KG1 (cell line): Measurements from ENCODE around the gene RBMY1E.
"Not testable (repeated sequence)": the region's sequence is repeated elsewhere in the genome, so short reads cannot be mapped to it uniquely, and the experiment has no call there.

Experiments used
- DNase-seq: peaks from one replicate; lab custom pipeline; 2025; lab: John Stamatoyannopoulos, UW

Gene RBMY1E

DNA sequence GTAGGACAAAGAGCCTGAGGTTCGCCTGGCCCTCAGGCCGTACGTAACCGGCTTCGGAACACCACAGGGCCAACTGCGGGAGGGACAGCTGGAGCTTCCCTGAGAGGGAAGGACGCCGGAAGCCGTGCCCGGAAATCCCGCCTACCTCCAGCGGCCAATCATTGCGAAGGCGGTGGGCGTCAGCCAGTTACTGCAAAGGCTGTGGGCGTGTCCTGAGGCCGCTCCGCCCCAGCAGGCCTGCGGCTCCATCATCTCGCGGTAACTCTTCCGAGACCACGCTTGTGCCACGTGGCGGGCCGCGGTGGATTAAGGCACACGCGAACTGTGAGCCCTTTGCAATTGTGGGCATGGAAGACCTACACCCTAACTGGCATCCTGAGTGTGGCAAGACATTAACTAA, at the start of gene RBMY1E:
Gene RBMY1E, minus strand, starts transcription at position 101 of the 400 bp plus-strand sequence. CDS start 1,978 bp downstream, outside the sequence.
- DNase-seq: not testable (repeated sequence)

DNA sequence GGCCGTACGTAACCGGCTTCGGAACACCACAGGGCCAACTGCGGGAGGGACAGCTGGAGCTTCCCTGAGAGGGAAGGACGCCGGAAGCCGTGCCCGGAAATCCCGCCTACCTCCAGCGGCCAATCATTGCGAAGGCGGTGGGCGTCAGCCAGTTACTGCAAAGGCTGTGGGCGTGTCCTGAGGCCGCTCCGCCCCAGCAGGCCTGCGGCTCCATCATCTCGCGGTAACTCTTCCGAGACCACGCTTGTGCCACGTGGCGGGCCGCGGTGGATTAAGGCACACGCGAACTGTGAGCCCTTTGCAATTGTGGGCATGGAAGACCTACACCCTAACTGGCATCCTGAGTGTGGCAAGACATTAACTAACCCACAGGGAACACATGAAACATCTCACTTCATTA, 23.4 kb downstream of the RBMY1E start, which contains the start of gene RBMY1D:
Gene RBMY1D, minus strand, starts transcription at position 101 of the 400 bp plus-strand sequence. CDS start 2,013 bp downstream, outside the sequence.
- DNase-seq: not testable (repeated sequence)

DNA sequence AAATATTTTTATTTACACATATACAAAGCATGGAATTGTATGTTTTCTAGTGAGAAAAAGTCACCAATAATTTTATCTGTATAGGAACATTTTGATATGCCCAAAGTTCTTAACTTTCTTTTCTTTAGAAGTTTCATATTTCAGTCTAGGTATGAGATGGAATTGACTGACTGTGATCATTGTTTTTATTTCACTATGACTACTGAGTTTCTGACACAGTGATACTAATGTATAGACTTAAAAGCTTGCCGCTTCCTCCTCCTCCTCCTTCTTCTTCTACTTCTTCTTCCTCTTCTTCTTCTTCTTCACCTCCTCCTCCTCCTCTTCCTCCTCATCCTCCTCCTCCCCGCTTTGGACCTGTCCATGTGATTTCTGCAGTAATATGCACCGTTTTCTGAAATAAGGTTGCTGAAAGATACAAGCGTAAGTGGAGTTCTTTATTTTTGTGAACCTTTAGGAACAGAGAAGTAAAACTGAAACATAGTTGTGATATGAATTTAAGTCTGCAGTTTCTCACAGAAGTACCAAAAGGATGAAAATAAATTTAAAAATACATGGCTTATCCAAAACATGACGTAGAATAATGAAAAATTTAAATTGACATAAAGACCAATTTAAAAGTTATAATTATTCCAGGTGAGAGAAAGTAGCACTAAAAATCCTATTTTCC, 48.3 kb downstream of the RBMY1E start:
- DNase-seq: not testable (repeated sequence)
